IMR-90 (cell line): ENCODE results near the gene IGDCC3. TPM values are rescaled to one million over a fixed set of nuclear protein-coding genes. Genes with fewer than 3 reads are reported as not detected.

ENCODE experiments used
- ATAC-seq: fragments of 200-7000 bp; cut with Tn5 transposase; 2 replicates; pipeline ENCODE4 v1.9.1; 2020; ENCODE audit warnings: low read depth, mild to moderate bottlenecking, moderate library complexity
- BruUV-seq: library from RNA; stranded (reverse); fragments of 400-500 nt; replicated peaks from 2 replicates; lab custom pipeline; 2021; lab: Mats Ljungman, UMichigan
- CTCF ChIA-PET: fragments of 300-600 bp; formaldehyde crosslinking; extraction: SDS; loops from one replicate; lab custom pipeline; 2021; ENCODE audit warnings: antibody characterized with exemption; lab: Yijun Ruan, JAX
- POLR2A ChIA-PET: fragments of 300-600 bp; sonication (Branson Sonifier 250); formaldehyde crosslinking; loops from one replicate; lab custom pipeline; 2022; ENCODE audit warnings: antibody characterized with exemption; ENCODE audit not compliant: unreplicated experiment; lab: Charles Lee
- DNase-seq: peaks from one replicate; pipeline ENCODE4 v3.0.0; 2013
- H2AFZ ChIP-seq: replicated peaks from 2 replicates; pipeline ENCODE3; 2013; ENCODE audit warnings: low read length, mild to moderate bottlenecking; ENCODE audit not compliant: poor library complexity
- H2AK5ac ChIP-seq: 2 replicates; pipeline ENCODE4 v1.6.1; 2013; ENCODE audit warnings: low read depth, low read length, inconsistent platforms
- H2AK9ac ChIP-seq: replicated peaks from 2 replicates; pipeline ENCODE3; 2013; ENCODE audit warnings: mild to moderate bottlenecking, low read depth, low read length, moderate library complexity; ENCODE audit not compliant: poor library complexity
- H2BK120ac ChIP-seq: 2 replicates; pipeline ENCODE4 v1.6.1; 2013; ENCODE audit warnings: low read depth, low read length, inconsistent platforms
- H2BK15ac ChIP-seq: 3 replicates; pipeline ENCODE4 v1.6.1; 2013; ENCODE audit warnings: low read depth, low read length, inconsistent platforms
- H2BK20ac ChIP-seq: 2 replicates; pipeline ENCODE4 v1.6.1; 2013; ENCODE audit warnings: low read depth, mild to moderate bottlenecking, inconsistent platforms, low read length, moderate library complexity
- H2BK5ac ChIP-seq: 2 replicates; pipeline ENCODE4 v1.6.1; 2013; ENCODE audit warnings: mild to moderate bottlenecking, low read depth, low read length, inconsistent platforms; ENCODE audit not compliant: poor library complexity, severe bottlenecking
- H3K14ac ChIP-seq: replicated peaks from 2 replicates; pipeline ENCODE4 v1.6.1; 2013; ENCODE audit warnings: low read depth, low read length, inconsistent platforms
- H3K18ac ChIP-seq: 2 replicates; pipeline ENCODE4 v1.6.1; 2013; ENCODE audit warnings: low read depth, low read length, control low read depth
- H3K23ac ChIP-seq: 2 replicates; pipeline ENCODE4 v1.6.1; 2013; ENCODE audit warnings: low read depth, low read length, inconsistent platforms
- H3K27ac ChIP-seq: 2 replicates; pipeline ENCODE4 v1.5.1; 2013; ENCODE audit warnings: mild to moderate bottlenecking, control low read depth, low read length; ENCODE audit not compliant: insufficient read depth
- H3K27me3 ChIP-seq: 2 replicates; pipeline ENCODE4 v1.6.1; 2013; ENCODE audit warnings: low read length; ENCODE audit not compliant: control insufficient read depth, insufficient read depth
- H3K36me3 ChIP-seq: 2 replicates; pipeline ENCODE4 v1.6.1; 2013; ENCODE audit warnings: low read length, mixed read lengths; ENCODE audit not compliant: control insufficient read depth, insufficient read depth
- H3K4ac ChIP-seq: 2 replicates; pipeline ENCODE4 v1.6.1; 2013; ENCODE audit warnings: low read depth, low read length, inconsistent platforms
- H3K4me1 ChIP-seq: 2 replicates; pipeline ENCODE4 v1.6.1; 2013; ENCODE audit warnings: low read length, mixed read lengths; ENCODE audit not compliant: control insufficient read depth, insufficient read depth
- H3K4me2 ChIP-seq: 2 replicates; pipeline ENCODE4 v1.6.1; 2013; ENCODE audit warnings: low read depth, mild to moderate bottlenecking, control low read depth, low read length, moderate library complexity
- H3K4me3 ChIP-seq: 2 replicates; pipeline ENCODE4 v1.5.1; 2013; ENCODE audit warnings: low read depth, mild to moderate bottlenecking, control low read depth, low read length, moderate library complexity; ENCODE audit not compliant: insufficient read depth
- H3K56ac ChIP-seq: 2 replicates; pipeline ENCODE4 v1.6.1; 2013; ENCODE audit warnings: low read length, inconsistent platforms; ENCODE audit not compliant: insufficient read depth; ENCODE audit errors: extremely low read depth
- H3K79me1 ChIP-seq, 2 experiments: 2 replicates each; pipeline ENCODE4 v1.6.1; 2013; ENCODE audit warnings: low read length in 2 of 2, inconsistent platforms in 1 of 2, low read depth in 1 of 2
- H3K9ac ChIP-seq: 2 replicates; pipeline ENCODE4 v1.6.1; 2013; ENCODE audit warnings: low read depth, low read length, control low read depth
- H3K9me1 ChIP-seq: 2 replicates; pipeline ENCODE4 v1.6.1; 2013; ENCODE audit warnings: low read length, inconsistent platforms; ENCODE audit not compliant: insufficient read depth
- H3K9me3 ChIP-seq: 2 replicates; pipeline ENCODE4 v1.6.1; 2013; ENCODE audit warnings: low read length; ENCODE audit not compliant: control insufficient read depth, insufficient read depth
- H4K20me1 ChIP-seq: 2 replicates; pipeline ENCODE4 v1.6.1; 2013; ENCODE audit warnings: low read length, inconsistent platforms; ENCODE audit not compliant: insufficient read depth
- H4K5ac ChIP-seq: 2 replicates; pipeline ENCODE4 v1.6.1; 2013; ENCODE audit warnings: mild to moderate bottlenecking, low read depth, low read length, control low read depth
- H4K8ac ChIP-seq, 2 experiments: 2 replicates each; pipeline ENCODE4 v1.6.1; 2013; ENCODE audit warnings: low read depth in 2 of 2, low read length in 2 of 2, control low read depth in 1 of 2, inconsistent platforms in 1 of 2
- H4K91ac ChIP-seq: 2 replicates; pipeline ENCODE4 v1.6.1; 2013; ENCODE audit warnings: low read depth, low read length, inconsistent platforms; ENCODE audit not compliant: insufficient read depth
- BHLHE40 ChIP-seq: fragments of 150-350 bp; IDR thresholded peaks from 2 replicates; pipeline ENCODE4 v1.6.1; 2016; ENCODE audit warnings: mild to moderate bottlenecking, low read depth, low read length
- MAZ ChIP-seq: IDR thresholded peaks from 2 replicates; pipeline ENCODE4 v1.6.1; 2012; ENCODE audit warnings: low read depth, mild to moderate bottlenecking, low read length, improper control_type of control experiment, moderate library complexity, borderline replicate concordance
- MXI1 ChIP-seq: IDR thresholded peaks from 2 replicates; pipeline ENCODE4 v1.6.1; 2012; ENCODE audit warnings: low read depth, mild to moderate bottlenecking, low read length, moderate library complexity, borderline replicate concordance
- RFX5 ChIP-seq: IDR thresholded peaks from 2 replicates; pipeline ENCODE4 v1.8.0; 2012; ENCODE audit warnings: low read depth, mild to moderate bottlenecking, low read length, moderate library complexity
- WGBS, 2 experiments: methylation state at CpG; one replicate each; pipeline versions ENCODE4 v1.1.5 to v1.1.7; 2013; ENCODE audit warnings: missing lambda C conversion rate in 2 of 2; ENCODE audit not compliant: insufficient read length in 1 of 2; ENCODE audit errors: extremely low coverage in 2 of 2; 5-methylcytosine and 5-hydroxymethylcytosine counted together
- dilution Hi-C: fragments of 300-500 bp; cut with HindIII; formaldehyde crosslinking; loops from one replicate; pipeline ENCODE4 v1.14.3; 2018; ENCODE audit warnings: low sequenced_read_pairs; ENCODE audit not compliant: unreplicated experiment
- in situ Hi-C: fragments of 300-500 bp; cut with MboI; formaldehyde crosslinking; loops from 3 replicates; pipeline ENCODE4 v1.14.3; 2019; ENCODE audit warnings: low sequenced_read_pairs, inconsistent platforms, mixed read lengths
- intact Hi-C: fragments of 100-400 bp; cut with micrococcal nuclease; formaldehyde crosslinking; loops from 2 replicates; pipeline ENCODE4 v1.10.0; 2022
- polyA plus RNA-seq, 3 experiments: library from polyadenylated mRNA; depleted of rRNA; stranded (reverse); fragments of >200 nt; gene quantifications; 2 replicates each; pipeline ENCODE4 v1.2.3, GENCODE V29; 2012; ENCODE audit warnings: low replicate concordance in 1 of 3
- total RNA-seq: library from RNA; depleted of rRNA; stranded (reverse); fragments of >200 nt; gene quantifications from 2 replicates; pipeline ENCODE4 v1.2.3, GENCODE V29; 2012
- TF ChIP-seq, protein P1 (sequence below): fragments of 150-350 bp; IDR thresholded peaks from 2 replicates; pipeline ENCODE4 v1.6.1; 2016; ENCODE audit warnings: low read depth, mild to moderate bottlenecking, low read length, moderate library complexity, borderline replicate concordance

Gene IGDCC3
- total and polyA plus RNA-seq, 2 of the 4 experiments (the other 2 are of a cell fraction), result 0.18 to 0.19 TPM

DNA sequence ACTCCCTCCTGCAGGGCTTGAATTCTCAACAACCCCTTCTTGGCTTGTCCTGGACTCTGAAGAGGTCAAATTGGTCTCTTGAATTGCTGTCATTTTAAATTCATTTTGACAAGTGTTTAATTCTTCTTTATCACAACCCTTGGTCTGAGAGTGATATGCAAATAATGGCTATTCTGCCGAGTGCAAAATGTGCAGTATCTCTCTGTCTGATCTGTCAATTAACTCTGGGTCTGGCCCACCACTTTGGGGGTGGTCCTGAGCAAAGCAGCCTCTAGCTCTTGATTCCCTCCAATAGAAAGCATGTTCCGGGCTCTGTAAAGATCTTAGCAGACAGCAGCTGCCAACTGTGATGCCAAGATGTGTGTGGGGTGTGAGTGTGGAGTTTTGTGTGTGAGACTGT is 2.2 kb upstream of the IGDCC3 start:
- no peaks in the 10 kb centered on the region; the same call in 1 of the 2 replicates for H3K9me1 ChIP-seq
- peaks cover 57% of the 10 kb centered on the region for H3K27me3 ChIP-seq
- no peak overlapping the region for H2AFZ ChIP-seq
- no peak for TF ChIP-seq RFX5
- no peak for TF ChIP-seq MXI1
- no peak for TF ChIP-seq BHLHE40
- TF ChIP-seq, protein P1, sequence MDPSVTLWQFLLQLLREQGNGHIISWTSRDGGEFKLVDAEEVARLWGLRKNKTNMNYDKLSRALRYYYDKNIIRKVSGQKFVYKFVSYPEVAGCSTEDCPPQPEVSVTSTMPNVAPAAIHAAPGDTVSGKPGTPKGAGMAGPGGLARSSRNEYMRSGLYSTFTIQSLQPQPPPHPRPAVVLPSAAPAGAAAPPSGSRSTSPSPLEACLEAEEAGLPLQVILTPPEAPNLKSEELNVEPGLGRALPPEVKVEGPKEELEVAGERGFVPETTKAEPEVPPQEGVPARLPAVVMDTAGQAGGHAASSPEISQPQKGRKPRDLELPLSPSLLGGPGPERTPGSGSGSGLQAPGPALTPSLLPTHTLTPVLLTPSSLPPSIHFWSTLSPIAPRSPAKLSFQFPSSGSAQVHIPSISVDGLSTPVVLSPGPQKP, result no peak
- no peak for TF ChIP-seq MAZ
- 60% methylated on average over 1 of the region's 2 CpGs; no CpG with 5 or more reads in 1 of the 2 experiments for WGBS, 2 experiments
- no peak overlapping the region for H3K4me2 ChIP-seq
- ATAC-seq, result no peak
- POLR2A ChIA-PET, result no interaction called here
- H3K4ac ChIP-seq, result no peak overlapping the region
- H3K14ac ChIP-seq, result no peak overlapping the region
- H3K9me3 ChIP-seq, result no peaks in the 10 kb centered on the region
- no peak overlapping the region for H4K91ac ChIP-seq
- peaks cover 3% of the 10 kb centered on the region; the same call in 1 of the 2 replicates for H4K20me1 ChIP-seq
- H2BK120ac ChIP-seq, result no peak overlapping the region
- no peak overlapping the region for H3K27ac ChIP-seq
- H4K8ac ChIP-seq, result no peak overlapping the region
- no peak overlapping the region for H2BK15ac ChIP-seq
- dilution Hi-C loops (no loop called here), in situ Hi-C loops (loop anchor here (5.0 to 10.0 kb wide), 2 partner anchors 63 to 185 kb away; no protein-coding TSS in a partner anchor), intact Hi-C loops (no loop called here)
- H2AK5ac ChIP-seq, result no peak overlapping the region
- no peak overlapping the region for H2BK20ac ChIP-seq
- H3K36me3 ChIP-seq, result no peaks in the 10 kb centered on the region
- no peak overlapping the region for H3K18ac ChIP-seq
- H2BK5ac ChIP-seq, result no peak overlapping the region
- BruUV-seq, result no TSS peak
- H3K4me1 ChIP-seq, result peaks cover 2% of the 10 kb centered on the region; the same call in 1 of the 2 replicates
- no peak overlapping the region for H3K23ac ChIP-seq
- no peak overlapping the region for H3K9ac ChIP-seq
- H4K5ac ChIP-seq, result no peak overlapping the region
- H3K56ac ChIP-seq, result no peak overlapping the region
- no peak overlapping the region for H2AK9ac ChIP-seq
- no peak for DNase-seq
- H3K79me1 ChIP-seq, result no peaks in the 10 kb centered on the region
- CTCF ChIA-PET, result interaction anchor here (1.4 kb wide), 1 partner anchor 20 kb away, joined by 3 read pairs; no protein-coding TSS in a partner anchor
- no peak overlapping the region for H3K4me3 ChIP-seq
